ENCODE measurements around the gene MMP3.

The MMP3 gene

GRCh38 chr11:102831489-102832440 lies 11.6 kb downstream of the MMP3 start:
- no peak for FAIRE-seq

GRCh38 chr11:102831128-102831488 lies 12.3 kb downstream of the MMP3 start:
- peak; percentile 88 for FAIRE-seq

- FAIRE-seq, result no peak
These were observed 13.2 kb downstream of the MMP3 start for GRCh38 chr11:102830001-102830727.

GRCh38 chr11:102829316-102830000 lies 14.0 kb downstream of the MMP3 start:
- FAIRE-seq, result no peak

- no peak for FAIRE-seq
These were observed 18.9 kb downstream of the MMP3 start for GRCh38 chr11:102824556-102824955.

GRCh38 chr11:102819491-102819890 lies 23.9 kb downstream of the MMP3 start:
- FAIRE-seq, result no peak

GRCh38 chr11:102813484-102813883 lies 29.9 kb downstream of the MMP3 start:
- FAIRE-seq, result no peak

- FAIRE-seq, result no peak
These were observed 31.2 kb downstream of the MMP3 start for GRCh38 chr11:102812188-102812587.

GRCh38 chr11:102810950-102811660 lies 32.3 kb downstream of the MMP3 start:
- FAIRE-seq, result peak; percentile 89

- no peak for FAIRE-seq
These were observed 33.4 kb downstream of the MMP3 start for GRCh38 chr11:102809971-102810370.

- no peak for FAIRE-seq
These were observed 35.5 kb downstream of the MMP3 start for GRCh38 chr11:102807921-102808320.

GRCh38 chr11:102806296-102806695 lies 37.1 kb downstream of the MMP3 start:
- no peak for FAIRE-seq

- FAIRE-seq, result no peak
These were observed 41.1 kb downstream of the MMP3 start for GRCh38 chr11:102802341-102802740.

- FAIRE-seq, result no peak
These were observed 42.6 kb downstream of the MMP3 start for GRCh38 chr11:102800767-102801166.

- no peak for FAIRE-seq
These were observed 43.6 kb downstream of the MMP3 start for GRCh38 chr11:102799681-102800340.

- no peak for FAIRE-seq
These were observed 45.2 kb downstream of the MMP3 start, which contains the start of gene MMP1 for GRCh38 chr11:102798012-102798746. Gene MMP1, minus strand, starts transcription at chr11:102798160. Its CDS starts 68 bp downstream, at chr11:102798092.

- FAIRE-seq, result no peak
These were observed 49.0 kb downstream of the MMP3 start for GRCh38 chr11:102794382-102794781.

GRCh38 chr11:102793677-102794290 lies 49.6 kb downstream of the MMP3 start:
- no peak for FAIRE-seq

- FAIRE-seq, result no peak
These were observed 50.8 kb downstream of the MMP3 start for GRCh38 chr11:102792604-102793003.

- FAIRE-seq, result peak; percentile 13
These were observed 52.0 kb downstream of the MMP3 start for GRCh38 chr11:102791271-102792036.

Measured in TTC549 (cell line).